GM18909 (cell line): Measurements from ENCODE around the gene SPRY2.
A peak's percentile ranks its signal among the peaks of the same experiment; 100 is the strongest.
"Not testable (repeated sequence)": the region's sequence is repeated elsewhere in the genome, so short reads cannot be mapped to it uniquely, and the experiment has no call there.

ENCODE experiments used
- ATAC-seq: cut with Tn5 transposase; IDR thresholded peaks from one replicate; pipeline ENCODE4 v1.9.1; 2021; ENCODE audit warnings: mild to moderate bottlenecking; ENCODE audit not compliant: unreplicated experiment, poor library complexity

Gene SPRY2

DNA sequence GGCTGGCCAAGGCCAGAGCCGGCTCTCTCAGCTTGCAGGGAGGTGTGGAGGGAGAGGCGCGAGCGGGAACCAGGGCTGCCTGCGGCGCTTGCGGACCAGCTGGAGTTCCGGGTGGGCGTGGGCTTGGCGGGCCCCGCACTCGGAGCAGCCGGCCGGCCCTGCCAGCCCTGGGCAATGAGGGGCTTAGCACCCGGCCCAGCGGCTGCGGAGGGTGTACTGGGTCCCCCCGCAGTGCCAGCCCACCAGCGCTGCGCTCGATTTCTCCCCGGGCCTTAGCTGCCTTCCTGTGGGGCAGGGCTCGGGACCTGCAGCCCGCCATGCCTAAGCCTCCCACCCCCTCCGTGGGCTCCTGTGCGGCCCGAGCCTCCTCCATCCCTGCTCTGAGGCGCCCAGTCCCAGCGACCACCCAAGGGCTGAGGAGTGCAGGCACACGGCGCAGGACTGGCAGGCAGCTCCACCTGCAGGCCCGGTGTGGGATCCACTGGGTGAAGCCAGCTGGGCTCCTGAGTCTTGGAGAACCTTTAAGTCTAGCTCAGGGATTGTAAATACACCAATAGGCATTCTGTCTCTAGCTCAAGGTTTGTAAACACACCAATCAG lies 14.7 kb upstream of the SPRY2 start:
- ATAC-seq, result not testable (repeated sequence)

- no peak for ATAC-seq
Observed at GRCh38 chr13:80348750-80349149, 7.8 kb upstream of the SPRY2 start.

DNA sequence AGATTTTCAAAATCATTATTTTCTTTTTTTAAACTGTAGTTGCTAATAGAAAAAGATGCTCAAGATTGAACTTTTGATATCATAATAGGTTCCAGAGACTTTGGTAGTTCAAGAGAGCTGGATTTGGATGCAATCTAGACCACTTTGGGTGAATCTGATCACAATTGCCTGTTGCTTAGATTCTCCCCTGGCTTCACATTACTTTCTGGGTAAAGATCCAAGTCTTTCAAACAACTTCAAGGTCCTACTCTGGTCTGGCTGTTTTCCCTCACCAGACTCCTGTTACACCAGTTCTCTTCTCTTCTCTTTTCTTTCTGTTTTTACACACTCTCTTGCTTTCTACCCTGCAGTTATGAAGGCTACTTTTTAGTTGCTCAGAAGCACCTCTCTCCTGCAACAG lies 7.4 kb upstream of the SPRY2 start:
- ATAC-seq, result no peak

DNA sequence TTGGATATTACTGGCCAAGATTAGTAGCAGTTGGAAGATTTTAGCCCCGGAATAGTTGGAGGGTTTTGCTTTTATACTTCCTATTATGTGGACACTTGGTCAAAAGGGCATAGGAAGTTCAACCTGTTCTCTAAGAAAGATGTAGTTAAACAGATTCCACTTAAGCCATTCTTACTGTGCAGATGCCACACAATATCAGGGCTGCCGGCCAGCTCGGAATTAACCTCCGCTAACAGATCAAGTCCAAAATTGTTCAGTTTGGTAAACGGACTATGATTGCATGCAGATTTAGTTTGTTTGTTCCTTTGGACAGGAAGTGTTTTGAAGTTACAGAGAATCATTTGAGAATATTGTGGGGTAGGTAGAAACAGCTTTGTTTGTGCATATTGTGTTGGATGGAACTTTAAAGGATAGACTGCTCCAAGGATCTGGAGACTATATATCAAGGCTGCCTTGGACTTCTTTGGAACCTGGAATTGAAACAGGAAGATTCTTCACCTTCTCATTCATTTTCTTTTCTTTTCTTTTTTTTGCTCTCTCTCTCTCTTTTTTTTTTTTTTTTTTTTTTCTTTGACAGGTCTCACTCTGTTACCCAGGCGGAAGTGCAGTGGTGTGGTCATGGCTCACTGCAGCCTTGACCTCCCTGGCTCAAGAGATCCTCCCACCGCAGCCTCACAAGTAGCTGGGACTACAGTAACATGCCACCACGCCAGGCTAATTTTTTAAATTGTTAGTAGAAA lies 5.0 kb upstream of the SPRY2 start:
- no peak for ATAC-seq

- ATAC-seq, result not testable (repeated sequence)
Observed at GRCh38 chr13:80344032-80344431, 3.1 kb upstream of the SPRY2 start.

DNA sequence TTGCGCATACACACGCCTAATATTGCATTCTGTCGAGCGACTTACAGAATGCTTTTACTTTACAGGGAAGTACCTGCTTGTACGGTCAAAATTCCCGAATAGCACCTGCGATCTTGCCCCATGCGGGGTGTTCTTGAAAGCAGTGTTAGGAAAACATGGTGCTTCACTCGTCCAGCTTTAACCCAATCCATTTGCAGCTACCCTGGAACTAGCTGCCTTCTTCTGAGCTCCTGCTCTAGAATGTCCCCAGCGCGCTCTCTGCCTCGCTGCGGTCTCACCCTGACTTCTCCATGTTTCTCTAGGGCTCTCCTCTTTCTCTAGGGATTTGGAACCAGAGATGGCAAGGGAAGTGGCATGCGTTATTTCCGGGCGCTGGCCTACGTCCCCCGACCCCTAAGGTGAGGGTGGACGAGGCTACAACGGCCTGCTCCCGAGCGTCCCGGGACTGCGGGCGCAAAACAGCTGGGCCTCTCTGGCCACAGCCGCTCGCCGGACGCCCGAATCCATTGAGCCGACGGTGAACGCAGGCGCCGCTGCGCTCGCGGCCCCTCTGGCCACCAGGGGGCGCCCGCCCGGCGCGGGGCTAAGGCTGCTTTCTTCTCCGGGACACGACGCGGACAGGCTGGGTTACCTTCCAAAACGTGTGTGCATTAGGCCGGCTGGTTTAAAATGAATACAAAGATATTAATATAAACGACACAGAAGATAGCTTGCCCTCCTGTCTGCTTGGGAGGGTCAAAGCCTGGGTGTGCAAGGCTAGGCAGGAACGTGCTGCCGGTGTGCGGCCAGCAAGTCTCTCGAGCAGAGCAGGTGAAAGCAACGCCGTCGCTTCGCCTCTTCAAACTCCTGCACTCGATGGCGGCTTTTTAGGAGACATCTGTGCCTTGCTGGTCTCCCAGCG lies 1.8 kb upstream of the SPRY2 start:
- ATAC-seq, result peak; percentile 55

- ATAC-seq, result no peak
Observed at GRCh38 chr13:80341756-80342370, 937 bp upstream of the SPRY2 start.

- peak; percentile 30 for ATAC-seq
Observed at GRCh38 chr13:80340651-80341100, 250 bp downstream of the SPRY2 start.

DNA sequence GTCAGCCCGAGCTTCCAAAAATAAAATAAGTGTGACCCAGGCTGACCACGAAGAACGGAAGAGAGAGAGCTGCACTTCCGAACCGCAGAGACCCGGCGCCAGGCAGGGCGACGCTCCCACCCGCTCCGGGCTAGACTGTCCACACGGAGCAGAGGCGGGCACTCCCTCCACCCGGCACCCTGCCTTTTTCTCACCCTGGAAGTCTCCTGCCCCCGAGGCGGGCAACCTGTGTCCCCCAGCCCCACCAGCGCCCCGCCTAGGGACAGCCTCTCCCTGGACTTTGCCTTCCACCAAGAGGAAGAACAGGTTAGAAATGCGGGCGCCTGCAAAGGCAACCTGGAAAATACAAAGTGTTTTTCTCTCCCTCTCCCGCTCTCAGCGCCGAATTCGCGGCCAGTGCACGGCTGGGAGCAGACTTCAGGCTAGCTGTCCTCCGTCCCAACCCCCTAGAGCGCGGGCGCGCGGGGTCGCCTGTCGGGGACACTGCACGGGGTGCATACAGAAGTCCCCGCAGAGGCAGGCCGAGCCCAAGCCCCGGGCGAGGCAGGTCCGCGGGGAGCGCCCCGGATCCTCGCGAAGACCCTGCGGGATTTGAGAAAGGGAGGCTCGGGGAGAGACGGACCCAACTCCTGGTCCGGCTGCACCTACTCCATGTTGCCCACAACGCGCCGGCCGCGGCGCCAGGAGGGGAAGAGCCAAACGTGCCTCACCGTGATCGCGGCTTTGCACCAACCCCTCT lies 845 bp downstream of the SPRY2 start:
- peak; percentile 23 for ATAC-seq

- no peak for ATAC-seq
Observed at GRCh38 chr13:80339563-80339911, 1.4 kb downstream of the SPRY2 start.

DNA sequence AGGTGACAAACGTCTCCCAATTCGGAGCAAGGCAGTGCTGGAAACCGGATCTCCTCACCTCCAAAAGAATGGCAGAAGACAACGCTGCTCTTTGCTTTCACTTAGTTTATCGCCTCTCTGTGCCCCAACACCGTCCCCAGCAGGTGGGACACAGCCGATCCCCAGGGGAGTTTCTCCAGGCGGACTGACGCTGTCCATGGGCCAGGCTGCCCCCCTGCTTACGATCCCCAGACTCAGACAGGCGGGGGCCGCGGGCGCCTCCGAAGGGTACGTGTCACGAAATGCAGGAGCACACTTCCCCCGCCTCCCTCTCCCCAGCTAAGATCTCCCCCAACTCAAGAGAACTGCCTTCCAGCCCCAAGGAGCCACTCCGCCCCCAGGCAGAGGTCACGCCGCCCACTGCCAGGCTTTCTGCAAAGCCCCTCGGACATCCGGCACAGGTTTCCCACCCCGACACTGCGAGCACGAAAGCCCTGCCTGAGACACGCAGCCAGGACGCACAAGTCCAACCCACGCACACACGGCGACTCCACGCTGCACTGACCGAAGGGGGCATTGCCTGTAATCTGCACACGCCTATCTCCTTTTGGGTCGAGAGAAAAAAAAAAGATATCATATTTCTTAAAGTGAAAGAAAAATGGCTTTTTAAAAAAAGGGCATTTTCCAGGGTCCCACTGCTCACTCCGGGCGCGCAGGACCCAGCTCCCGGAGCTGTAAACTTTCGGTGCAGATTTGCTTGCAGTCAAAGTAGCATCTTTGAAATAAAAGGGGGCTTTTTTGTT lies 2.0 kb downstream of the SPRY2 start:
- peak; percentile 25 for ATAC-seq

DNA sequence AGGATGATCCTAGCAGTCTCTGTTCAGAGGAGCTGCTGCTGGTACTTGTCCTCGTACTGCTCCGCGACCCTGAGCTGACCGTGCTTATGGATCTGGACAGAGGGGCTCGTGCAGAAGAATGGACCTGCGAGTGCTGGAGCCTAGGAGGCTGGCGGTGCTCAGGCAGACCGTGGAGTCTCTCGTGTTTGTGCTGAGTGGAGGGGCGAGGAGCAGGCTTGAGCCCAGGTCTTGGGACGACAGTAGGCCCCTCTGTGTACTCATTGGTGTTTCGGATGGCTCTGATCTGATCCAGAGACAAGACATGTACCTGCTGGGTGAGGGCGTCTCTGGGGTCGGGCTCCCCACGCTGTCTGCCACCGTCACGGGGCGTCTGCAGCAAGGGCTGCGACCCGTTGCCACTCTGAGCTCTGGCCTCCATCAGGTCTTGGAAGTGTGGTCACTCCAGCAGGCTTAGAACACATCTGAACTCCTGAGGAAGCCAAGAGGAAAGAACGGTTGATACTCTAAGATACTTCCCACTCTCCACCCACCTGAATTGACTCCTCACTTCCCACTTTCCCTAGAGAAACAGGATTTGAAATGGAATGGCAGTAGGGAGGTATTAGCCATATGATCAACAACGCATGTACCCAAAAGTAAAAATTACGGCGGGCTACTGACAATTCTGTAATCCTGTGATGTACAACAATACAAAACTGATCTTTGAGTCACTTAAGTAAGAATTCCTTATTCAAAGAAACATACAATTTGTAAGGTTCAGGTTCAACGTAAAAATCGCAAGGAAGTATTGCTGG lies 3.4 kb downstream of the SPRY2 start:
- no peak for ATAC-seq

- ATAC-seq, result no peak
Observed at GRCh38 chr13:80336776-80337287, 4.1 kb downstream of the SPRY2 start.

- ATAC-seq, result no peak
Observed at GRCh38 chr13:80336370-80336769, 4.6 kb downstream of the SPRY2 start.

DNA sequence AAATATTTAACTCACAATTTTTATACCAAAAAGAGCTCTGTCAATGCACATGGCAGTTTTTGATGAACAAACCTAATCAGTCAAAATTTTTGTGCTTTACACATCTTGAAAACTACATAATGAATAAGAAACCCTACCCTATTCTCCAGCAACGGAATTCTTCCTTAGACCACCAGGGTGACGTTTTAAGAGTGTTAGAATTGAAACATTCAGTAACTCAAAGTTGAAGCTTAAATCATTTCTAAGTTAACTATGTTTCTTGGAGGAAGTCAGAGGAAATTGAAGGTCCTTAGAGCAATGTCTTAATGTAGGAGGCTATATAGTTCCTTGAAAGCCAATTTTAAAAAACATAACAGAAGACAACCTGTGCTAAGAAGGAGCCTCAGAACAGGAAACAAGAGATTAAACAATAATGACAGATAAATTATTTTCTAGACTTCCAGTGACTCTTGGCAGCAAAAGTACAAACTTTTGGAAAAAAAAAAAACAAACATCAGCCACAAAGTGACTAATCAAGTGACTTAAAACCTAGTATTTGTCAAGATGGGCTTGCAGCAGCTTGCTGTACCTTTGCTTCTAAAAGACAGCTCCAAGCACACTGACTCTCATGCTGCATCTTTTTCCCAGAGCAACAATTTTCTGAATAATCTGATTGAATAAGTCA lies 6.2 kb downstream of the SPRY2 start:
- ATAC-seq, result no peak

DNA sequence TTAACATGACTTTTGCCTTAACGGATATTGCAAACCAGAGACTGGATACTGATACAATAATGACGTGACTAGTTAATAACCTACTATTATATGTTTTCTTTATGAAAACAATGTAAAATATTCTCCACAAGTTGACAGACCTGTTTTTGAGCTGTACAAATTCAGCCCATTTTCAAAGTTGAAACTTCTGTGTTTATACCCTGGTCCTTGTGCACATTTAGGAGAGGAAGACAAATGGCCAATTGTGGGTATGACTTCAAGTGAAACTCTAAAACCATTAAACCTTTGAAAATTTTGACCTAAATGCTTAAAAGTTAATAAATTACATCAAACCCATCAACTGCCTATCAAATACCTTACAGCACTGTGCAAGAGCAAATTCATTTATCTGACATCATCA lies 8.9 kb downstream of the SPRY2 start:
- no peak for ATAC-seq

DNA sequence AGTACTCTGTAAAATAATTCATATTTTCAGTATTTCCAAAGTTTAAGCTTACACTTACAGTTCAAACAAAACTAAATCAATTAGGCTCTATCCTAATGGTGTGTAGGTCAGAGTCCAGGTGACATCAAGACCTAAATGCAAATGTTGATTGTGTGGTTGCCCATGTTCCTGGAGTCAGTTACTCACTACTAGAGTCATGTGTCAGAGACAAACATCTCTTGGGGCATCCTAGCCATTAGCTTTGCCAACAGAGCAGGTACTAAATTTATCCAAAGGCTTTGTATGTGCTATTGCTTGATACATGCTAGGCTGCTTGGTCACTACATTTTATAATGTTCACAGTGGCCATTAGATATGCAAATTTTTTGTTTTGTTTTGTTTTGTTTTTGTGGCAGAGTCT lies 11.7 kb downstream of the SPRY2 start:
- no peak for ATAC-seq

DNA sequence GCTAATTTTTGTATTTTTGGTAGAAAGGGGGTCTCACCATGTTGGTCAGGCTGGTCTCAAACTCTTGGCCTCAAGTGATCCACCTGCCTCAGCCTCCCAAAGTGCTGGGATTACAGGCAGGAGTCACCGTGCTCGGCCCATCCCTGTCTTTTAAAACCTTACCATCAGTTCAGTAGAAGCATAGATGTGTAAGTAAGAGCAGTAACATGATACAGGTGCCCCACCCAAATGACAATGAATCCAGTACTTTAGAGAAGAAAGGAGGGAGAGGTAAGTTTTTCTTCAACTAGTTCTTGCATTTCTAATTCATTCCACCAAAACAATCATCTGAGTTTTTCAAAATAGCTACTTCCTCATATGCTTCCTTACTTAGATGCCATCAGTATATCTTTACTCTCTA lies 21.9 kb downstream of the SPRY2 start:
- no peak for ATAC-seq
